GM10248 (cell line): ENCODE data around the gene ZNF555.

Experiments used
- CTCF ChIA-PET: fragments of 300-600 bp; sonication (Branson Sonifier 250); formaldehyde crosslinking; extraction: SDS; loops from one replicate; lab custom pipeline; 2021; ENCODE audit warnings: antibody characterized with exemption; lab: Yijun Ruan, JAX
- POLR2A ChIA-PET: fragments of 350-650 bp; sonication (Branson Sonifier 250); formaldehyde crosslinking; extraction: SDS; loops from one replicate; lab custom pipeline; 2020; ENCODE audit warnings: antibody characterized with exemption; lab: Yijun Ruan, JAX
- DNase-seq: peaks from one replicate; pipeline ENCODE4 v3.0.0; 2012; ENCODE audit errors: extremely low spot score
- TF ChIP-seq, protein P1 (sequence below): IDR thresholded peaks from 2 replicates; pipeline ENCODE4 v1.5.1; 2012; ENCODE audit warnings: mild to moderate bottlenecking, low read depth; ENCODE audit errors: extremely low read depth, missing control alignments, control extremely low read depth

ZNF555 gene

DNA sequence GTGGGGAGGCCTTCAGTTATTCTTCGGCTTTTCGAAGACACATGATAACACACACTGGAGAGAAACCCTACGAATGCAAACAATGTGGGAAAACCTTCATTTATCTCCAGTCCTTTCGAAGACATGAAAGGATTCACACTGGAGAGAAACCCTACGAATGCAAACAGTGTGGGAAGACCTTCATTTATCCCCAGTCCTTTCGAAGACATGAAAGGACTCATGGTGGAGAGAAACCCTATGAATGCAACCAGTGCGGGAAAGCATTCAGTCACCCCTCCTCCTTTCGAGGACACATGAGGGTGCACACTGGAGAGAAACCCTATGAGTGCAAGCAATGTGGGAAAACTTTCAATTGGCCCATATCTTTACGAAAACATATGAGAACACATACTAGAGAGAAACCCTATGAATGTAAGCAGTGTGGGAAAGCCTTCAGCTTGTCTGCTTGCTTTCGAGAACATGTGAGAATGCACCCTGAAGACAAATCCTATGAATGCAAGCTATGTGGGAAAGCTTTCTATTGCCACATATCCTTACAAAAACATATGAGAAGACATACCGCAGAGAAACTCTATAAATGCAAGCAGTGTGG lies 11.8 kb downstream of the ZNF555 start:
- POLR2A ChIA-PET, result no interaction called here
- DNase-seq, result no peak
- TF ChIP-seq, protein P1, sequence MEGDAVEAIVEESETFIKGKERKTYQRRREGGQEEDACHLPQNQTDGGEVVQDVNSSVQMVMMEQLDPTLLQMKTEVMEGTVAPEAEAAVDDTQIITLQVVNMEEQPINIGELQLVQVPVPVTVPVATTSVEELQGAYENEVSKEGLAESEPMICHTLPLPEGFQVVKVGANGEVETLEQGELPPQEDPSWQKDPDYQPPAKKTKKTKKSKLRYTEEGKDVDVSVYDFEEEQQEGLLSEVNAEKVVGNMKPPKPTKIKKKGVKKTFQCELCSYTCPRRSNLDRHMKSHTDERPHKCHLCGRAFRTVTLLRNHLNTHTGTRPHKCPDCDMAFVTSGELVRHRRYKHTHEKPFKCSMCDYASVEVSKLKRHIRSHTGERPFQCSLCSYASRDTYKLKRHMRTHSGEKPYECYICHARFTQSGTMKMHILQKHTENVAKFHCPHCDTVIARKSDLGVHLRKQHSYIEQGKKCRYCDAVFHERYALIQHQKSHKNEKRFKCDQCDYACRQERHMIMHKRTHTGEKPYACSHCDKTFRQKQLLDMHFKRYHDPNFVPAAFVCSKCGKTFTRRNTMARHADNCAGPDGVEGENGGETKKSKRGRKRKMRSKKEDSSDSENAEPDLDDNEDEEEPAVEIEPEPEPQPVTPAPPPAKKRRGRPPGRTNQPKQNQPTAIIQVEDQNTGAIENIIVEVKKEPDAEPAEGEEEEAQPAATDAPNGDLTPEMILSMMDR, result no peak
- CTCF ChIA-PET, result no interaction called here

DNA sequence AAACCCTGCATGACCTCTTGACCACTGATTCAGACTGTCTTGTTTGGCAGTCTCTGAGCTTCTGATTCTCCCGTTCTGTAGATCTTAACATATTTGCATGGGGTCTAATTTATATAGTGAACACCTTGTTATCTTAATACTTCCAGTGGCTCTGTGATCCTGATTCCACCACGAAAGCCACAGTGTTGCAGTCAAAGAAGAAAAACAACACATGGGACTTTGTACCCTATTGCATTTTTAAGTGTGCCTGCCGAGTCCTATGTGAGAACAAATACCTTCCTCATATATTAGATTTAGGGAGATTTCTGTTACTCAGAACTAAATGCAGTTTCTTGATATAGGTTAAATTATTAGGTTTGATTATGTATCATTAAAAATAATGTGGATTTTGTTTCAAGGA lies 13.6 kb downstream of the ZNF555 start:
- CTCF ChIA-PET, result interaction anchor here (1.2 to 2.3 kb wide), 2 partner anchors 9 to 206 kb away, joined by 3 to 8 read pairs; no protein-coding TSS in a partner anchor
- POLR2A ChIA-PET, result interaction anchor here (0.5 kb wide), 1 partner anchor 96 kb away, joined by 3 read pairs; no protein-coding TSS in a partner anchor
- TF ChIP-seq, protein P1, result no peak
- no peak for DNase-seq

DNA sequence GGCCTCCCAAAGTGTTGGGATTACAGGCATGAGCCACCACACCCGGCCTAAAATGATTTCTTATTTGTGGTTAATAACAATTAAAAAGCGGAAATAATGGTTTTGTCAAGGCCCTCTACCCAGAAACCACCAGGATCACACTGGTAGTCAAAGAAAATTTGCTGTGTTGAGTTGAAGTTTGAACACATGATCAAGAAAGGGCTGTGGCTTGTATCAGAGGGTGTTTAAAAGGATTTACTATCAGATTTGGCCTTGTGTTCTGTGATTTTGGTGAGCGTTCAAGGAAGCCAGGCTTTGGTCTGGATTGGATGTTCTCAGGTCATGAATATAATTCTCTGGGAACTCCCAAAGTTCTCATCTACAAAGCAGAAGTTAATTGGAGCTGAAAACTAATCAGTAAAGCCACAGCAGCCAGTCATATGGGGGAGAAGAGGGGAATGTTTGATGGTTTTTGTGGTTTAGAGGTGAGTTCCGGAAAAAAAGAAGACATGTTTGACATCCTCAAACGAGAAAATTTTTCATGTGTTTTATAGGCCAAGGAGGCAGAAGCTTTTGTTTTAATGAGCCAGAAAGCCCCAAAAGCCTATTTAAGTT lies 15.3 kb downstream of the ZNF555 start:
- DNase-seq, result no peak
- TF ChIP-seq, protein P1, result no peak
- ChIA-PET POLR2A (no interaction called here), CTCF (interaction anchor here (1.0 to 2.3 kb wide), 2 partner anchors 27 to 208 kb away, joined by 3 to 8 read pairs; no protein-coding TSS in a partner anchor)

DNA sequence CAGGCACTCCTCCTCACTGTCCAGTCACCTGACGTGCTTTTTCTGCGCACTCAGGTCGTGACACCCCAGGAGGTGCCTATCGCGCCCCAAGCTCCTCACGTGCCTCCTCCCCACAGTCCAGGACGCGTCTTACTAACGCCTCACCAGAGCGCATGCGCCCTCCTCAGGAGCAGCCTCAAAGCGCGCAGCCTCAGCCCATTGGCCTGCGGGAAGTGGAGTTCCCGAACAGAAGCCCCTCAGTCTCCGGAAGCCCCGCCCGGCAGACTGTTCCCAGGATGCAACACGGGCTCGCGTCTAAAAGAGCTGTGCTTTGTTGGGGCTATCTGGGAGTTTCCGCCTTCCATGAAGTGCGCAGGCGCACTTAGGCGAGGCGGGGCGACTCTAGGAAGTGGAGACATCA lies 17.6 kb downstream of the ZNF555 start:
- DNase-seq, result no peak
- TF ChIP-seq, protein P1, result no peak
- POLR2A ChIA-PET, result no interaction called here
- CTCF ChIA-PET, result interaction anchor here (1.0 to 2.1 kb wide), 3 partner anchors 13 to 28 kb away, joined by 3 to 4 read pairs (median 4); no protein-coding TSS in a partner anchor

DNA sequence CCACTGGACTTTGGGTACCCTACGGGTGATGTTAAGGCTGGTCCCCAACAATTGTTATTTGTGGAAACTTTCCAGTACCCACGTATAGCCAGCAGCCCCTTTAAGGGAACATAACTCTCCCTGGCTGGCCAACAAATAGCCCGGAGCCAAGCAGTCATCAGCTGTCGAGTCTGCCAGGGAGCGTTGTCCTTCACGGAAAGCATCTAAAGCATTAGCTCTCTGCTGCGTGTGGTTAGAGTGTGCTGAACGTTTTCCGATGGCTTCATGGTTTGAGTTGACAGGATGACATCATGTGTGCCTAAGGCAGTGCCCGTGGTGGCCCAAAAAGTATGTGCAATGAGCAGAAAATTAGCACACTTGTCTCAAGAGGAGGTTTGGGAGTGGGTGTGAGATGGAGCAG lies 22.5 kb downstream of the ZNF555 start:
- no peak for DNase-seq
- ChIA-PET POLR2A (no interaction called here), CTCF (interaction anchor here (1.1 to 1.8 kb wide), 2 partner anchors 23 to 215 kb away, joined by 3 to 8 read pairs; no protein-coding TSS in a partner anchor)
- TF ChIP-seq, protein P1, result no peak

DNA sequence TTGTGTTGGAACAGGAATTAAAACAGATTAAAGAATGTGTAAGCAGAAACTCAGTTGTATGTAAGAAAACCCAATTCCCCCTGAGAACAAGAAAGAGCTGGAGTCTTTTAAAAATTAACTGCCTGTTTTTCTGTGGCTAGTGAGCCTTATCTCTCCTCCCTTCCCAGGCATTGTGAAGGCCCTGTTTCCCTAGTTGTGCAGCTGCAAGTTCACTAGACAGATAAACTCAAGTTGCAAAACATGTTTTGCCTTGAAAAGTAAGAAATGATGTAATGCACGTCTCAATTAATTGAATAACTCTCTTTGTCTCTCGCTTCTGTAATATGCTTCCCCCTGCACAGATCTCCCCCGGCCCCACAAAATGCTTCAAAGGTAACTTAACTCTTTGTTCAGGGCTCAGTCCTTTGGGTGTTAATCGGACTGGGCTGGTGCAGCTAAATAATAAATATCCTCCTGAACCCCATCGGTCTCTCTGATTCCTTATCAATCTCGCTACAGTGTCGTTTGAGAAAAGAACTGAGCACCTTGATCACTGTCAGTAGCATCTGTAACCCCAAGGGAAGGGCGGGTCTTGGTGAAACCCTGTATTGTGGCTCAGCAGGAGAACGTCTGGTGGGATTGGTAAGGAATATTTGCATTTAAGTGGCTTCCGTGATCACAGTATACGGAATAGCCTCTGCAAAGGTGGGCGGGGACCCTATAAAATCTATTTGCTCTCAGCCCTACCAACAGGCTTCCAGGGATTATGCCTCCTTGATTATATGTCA lies 24.2 kb downstream of the ZNF555 start:
- TF ChIP-seq, protein P1, result no peak
- ChIA-PET POLR2A (no interaction called here), CTCF (interaction anchor here (1.2 to 1.9 kb wide), 3 partner anchors 21 to 217 kb away, joined by 4 to 10 read pairs (median 8); no protein-coding TSS in a partner anchor)
- DNase-seq, result no peak
